ENCODE data around the gene LZTR1. TPM values are rescaled to one million over a fixed set of nuclear protein-coding genes. Genes with fewer than 3 reads are reported as not detected.

LZTR1 gene
- total RNA-seq, 1 donor from 2014 or later = 91.6 TPM

- Mint-ChIP-seq H3K27ac (no peak overlapping the region), H3K4me1 (ENCODE audit: low read depth) (peaks cover 60% of the 10 kb centered on the region), H3K9me3 (ENCODE audit: low read depth) (no peaks in the 10 kb centered on the region), H3K4me3 (ENCODE audit: low read depth) (no peak overlapping the region), H3K36me3 (ENCODE audit: insufficient read depth) (peaks cover 13% of the 10 kb centered on the region), H3K27me3 (no peaks in the 10 kb centered on the region)
- DNase-seq (ENCODE audit: low spot score, unreplicated experiment) = no peak
- no peak for TF ChIP-seq CTCF (IDR thresholded peaks at IDR 0.05; ENCODE audit: unreplicated experiment)
These were observed 33.6 kb upstream of the LZTR1 start for GRCh38 chr22:20948450-20948849.

- no peak for DNase-seq (ENCODE audit: low spot score, unreplicated experiment)
- TF ChIP-seq CTCF (IDR thresholded peaks at IDR 0.05; ENCODE audit: unreplicated experiment) = no peak
These were observed 33.1 kb upstream of the LZTR1 start for GRCh38 chr22:20948989-20949388.

GRCh38 chr22:20949698-20950183 is 32.4 kb upstream of the LZTR1 start:
- Mint-ChIP-seq H3K36me3 (ENCODE audit: insufficient read depth) (peaks cover 16% of the 10 kb centered on the region), H3K4me3 (ENCODE audit: low read depth) (no peak overlapping the region), H3K9me3 (ENCODE audit: low read depth) (no peaks in the 10 kb centered on the region), H3K27me3 (no peaks in the 10 kb centered on the region), H3K27ac (peak overlapping the region; percentile 95), H3K4me1 (ENCODE audit: low read depth) (peaks cover 67% of the 10 kb centered on the region)
- no peak for TF ChIP-seq CTCF (IDR thresholded peaks at IDR 0.05; ENCODE audit: unreplicated experiment)
- no peak for DNase-seq (ENCODE audit: low spot score, unreplicated experiment)

More at GRCh38 chr22:20948989-20949388, 33.1 kb upstream of the LZTR1 start:
- H3K4me1 Mint-ChIP-seq (ENCODE audit: low read depth) = peaks cover 65% of the 10 kb centered on the region
- H3K36me3 Mint-ChIP-seq (ENCODE audit: insufficient read depth) = peaks cover 16% of the 10 kb centered on the region
- H3K27me3 Mint-ChIP-seq = no peaks in the 10 kb centered on the region
- H3K27ac Mint-ChIP-seq = no peak overlapping the region
- no peak overlapping the region for H3K4me3 Mint-ChIP-seq (ENCODE audit: low read depth)
- H3K9me3 Mint-ChIP-seq (ENCODE audit: low read depth) = no peaks in the 10 kb centered on the region

GRCh38 chr22:20951151-20951931 is 30.8 kb upstream of the LZTR1 start:
- TF ChIP-seq CTCF (IDR thresholded peaks at IDR 0.05; ENCODE audit: unreplicated experiment) = no peak
- H3K4me1 Mint-ChIP-seq (ENCODE audit: low read depth) = peaks cover 60% of the 10 kb centered on the region
- H3K27me3 Mint-ChIP-seq = peaks cover 1% of the 10 kb centered on the region
- no peak for DNase-seq (ENCODE audit: low spot score, unreplicated experiment)
- peak overlapping the region; percentile 37 for H3K4me3 Mint-ChIP-seq (ENCODE audit: low read depth)
- H3K9me3 Mint-ChIP-seq (ENCODE audit: low read depth) = no peaks in the 10 kb centered on the region
- peak overlapping the region; percentile 95 for H3K27ac Mint-ChIP-seq
- peaks cover 16% of the 10 kb centered on the region for H3K36me3 Mint-ChIP-seq (ENCODE audit: insufficient read depth)

GRCh38 chr22:20951932-20952380 is 30.1 kb upstream of the LZTR1 start:
- DNase-seq (ENCODE audit: low spot score, unreplicated experiment) = no peak
- H3K4me1 Mint-ChIP-seq (ENCODE audit: low read depth) = peaks cover 56% of the 10 kb centered on the region

More at GRCh38 chr22:20951932-20952380, 30.1 kb upstream of the LZTR1 start:
- H3K27me3 Mint-ChIP-seq = peaks cover 3% of the 10 kb centered on the region
- peaks cover 16% of the 10 kb centered on the region for H3K36me3 Mint-ChIP-seq (ENCODE audit: insufficient read depth)
- peak overlapping the region; percentile 95 for H3K27ac Mint-ChIP-seq
- TF ChIP-seq CTCF (IDR thresholded peaks at IDR 0.05; ENCODE audit: unreplicated experiment) = peak; percentile 27
- H3K9me3 Mint-ChIP-seq (ENCODE audit: low read depth) = no peaks in the 10 kb centered on the region
- no peak overlapping the region for H3K4me3 Mint-ChIP-seq (ENCODE audit: low read depth)
